Liver (tissue), 9 donors: ENCODE results near the gene SLC38A5. TPM values are rescaled to one million over a fixed set of nuclear protein-coding genes. Genes with fewer than 3 reads are reported as not detected.

ENCODE experiments used
- DNase-seq: peaks from one replicate; pipeline ENCODE4 v3.0.0-alpha.2; 2017; ENCODE audit warnings: low spot score
- H3K27ac ChIP-seq, 2 donors: one replicate each; pipeline ENCODE4 v1.7.0; 2013; ENCODE audit warnings: inconsistent platforms in 2 of 2, low read length in 2 of 2, control low read depth in 1 of 2, low read depth in 1 of 2, mild to moderate bottlenecking in 1 of 2
- H3K27me3 ChIP-seq, 4 donors: one replicate each; pipeline versions ENCODE4 v1.6.1 to v1.7.0; 2013; ENCODE audit warnings: low read length in 3 of 4, inconsistent platforms in 1 of 4, mild to moderate bottlenecking in 1 of 4, moderate library complexity in 1 of 4; ENCODE audit not compliant: control insufficient read depth in 4 of 4, insufficient read depth in 4 of 4
- H3K36me3 ChIP-seq, 4 donors: one replicate each; pipeline versions ENCODE4 v1.6.1 to v1.7.0; 2013; ENCODE audit warnings: low read length in 3 of 4, mild to moderate bottlenecking in 3 of 4, low read depth in 1 of 4, moderate library complexity in 1 of 4; ENCODE audit not compliant: control insufficient read depth in 4 of 4, insufficient read depth in 3 of 4
- H3K4me1 ChIP-seq, 4 donors: one replicate each; pipeline versions ENCODE4 v1.6.1 to v1.7.0; 2013; ENCODE audit warnings: low read length in 3 of 4, mild to moderate bottlenecking in 3 of 4, moderate library complexity in 1 of 4; ENCODE audit not compliant: control insufficient read depth in 4 of 4, insufficient read depth in 4 of 4
- H3K4me3 ChIP-seq, 3 donors: one replicate each; pipeline versions ENCODE4 v1.6.1 to v1.7.0; 2013; ENCODE audit warnings: low read length in 3 of 3, control low read depth in 1 of 3, low read depth in 1 of 3, mild to moderate bottlenecking in 1 of 3
- H3K9ac ChIP-seq, 2 donors: one replicate each; pipeline ENCODE4 v1.7.0; 2013; ENCODE audit warnings: low read length in 2 of 2, mild to moderate bottlenecking in 2 of 2, moderate library complexity in 2 of 2, control low read depth in 1 of 2, low read depth in 1 of 2
- H3K9me3 ChIP-seq, 4 donors: one replicate each; pipeline versions ENCODE4 v1.6.1 to v1.7.0; 2013; ENCODE audit warnings: low read length in 3 of 4; ENCODE audit not compliant: control insufficient read depth in 4 of 4
- ATF3 ChIP-seq: IDR thresholded peaks from 2 replicates; pipeline ENCODE4 v1.6.1; 2016; ENCODE audit warnings: antibody characterized with exemption
- CTCF ChIP-seq: fragments of 150-350 bp; IDR thresholded peaks from 2 replicates; pipeline ENCODE4 v1.5.1; 2017; ENCODE audit warnings: improper control_type of control experiment, low read depth, low read length; ENCODE audit not compliant: missing input control
- EGR1 ChIP-seq, 2 donors: IDR thresholded peaks; 2 replicates each; pipeline ENCODE4 v1.6.1; 2016 to 2018; ENCODE audit warnings: antibody characterized with exemption in 2 of 2, low read depth in 2 of 2
- FOXA1 ChIP-seq: IDR thresholded peaks from 2 replicates; pipeline ENCODE4 v1.6.1; 2016; ENCODE audit warnings: antibody characterized with exemption
- FOXA2 ChIP-seq: IDR thresholded peaks from 2 replicates; pipeline ENCODE4 v1.6.1; 2016; ENCODE audit warnings: antibody characterized with exemption
- GABPA ChIP-seq, 2 donors: IDR thresholded peaks in 1 of 2; conservative IDR thresholded peaks in 1 of 2; 2 replicates each; pipeline ENCODE4 v1.6.1; 2016; ENCODE audit warnings: antibody characterized with exemption in 2 of 2, mild to moderate bottlenecking in 1 of 2, moderate library complexity in 1 of 2
- HNF4A ChIP-seq, 2 donors: conservative IDR thresholded peaks; 2 replicates each; pipeline ENCODE4 v1.6.1; 2016; ENCODE audit warnings: antibody characterized with exemption in 2 of 2, mild to moderate bottlenecking in 2 of 2
- HNF4G ChIP-seq: IDR thresholded peaks from 2 replicates; pipeline ENCODE4 v1.6.1; 2016; ENCODE audit warnings: antibody characterized with exemption
- JUND ChIP-seq, 2 donors: IDR thresholded peaks; 2 replicates each; pipeline ENCODE4 v1.6.1; 2016; ENCODE audit warnings: antibody characterized with exemption in 2 of 2
- MAX ChIP-seq: IDR thresholded peaks from 2 replicates; pipeline ENCODE4 v1.6.1; 2016; ENCODE audit warnings: antibody characterized with exemption
- NR2F2 ChIP-seq: IDR thresholded peaks from 2 replicates; pipeline ENCODE4 v1.6.1; 2016; ENCODE audit warnings: antibody characterized with exemption
- RAD21 ChIP-seq, 2 donors: IDR thresholded peaks; 2 replicates each; pipeline ENCODE4 v1.6.1; 2016; ENCODE audit warnings: antibody characterized with exemption in 2 of 2, mild to moderate bottlenecking in 2 of 2
- REST ChIP-seq: IDR thresholded peaks from 2 replicates; pipeline ENCODE4 v1.6.1; 2016; ENCODE audit warnings: antibody characterized with exemption, mild to moderate bottlenecking
- RXRA ChIP-seq, 2 donors: IDR thresholded peaks; 2 replicates each; pipeline ENCODE4 v1.6.1; 2017 to 2018; ENCODE audit warnings: antibody characterized with exemption in 2 of 2, mild to moderate bottlenecking in 1 of 2
- TAF1 ChIP-seq: conservative IDR thresholded peaks from 2 replicates; pipeline ENCODE4 v1.6.1; 2016; ENCODE audit warnings: antibody characterized with exemption, mild to moderate bottlenecking
- YY1 ChIP-seq: IDR thresholded peaks from 2 replicates; pipeline ENCODE4 v1.6.1; 2016; ENCODE audit warnings: antibody characterized with exemption, mild to moderate bottlenecking
- ZBTB33 ChIP-seq: IDR thresholded peaks from 2 replicates; pipeline ENCODE4 v1.6.1; 2016; ENCODE audit warnings: antibody characterized with exemption
- WGBS: extraction: QIAGEN DNeasy Blood & Tissue Kit; methylation state at CpG from one replicate; pipeline ENCODE4 v1.1.7; 2013; 5-methylcytosine and 5-hydroxymethylcytosine counted together
- polyA plus RNA-seq, 2 donors: library from polyadenylated mRNA; stranded (reverse) in 1 of 2; unstranded in 1 of 2; fragments of 200-250 nt in 1 of 2; fragments of >200 nt in 1 of 2; fragmentation: Nextera tagmentation in 1 of 2; extraction: Ambion mirVana in 1 of 2; gene quantifications; one replicate each; pipeline versions ENCODE4 v1.2.1 to v1.2.3, GENCODE V29; 2013 to 2015
- total RNA-seq, 2 donors: library from RNA; depleted of rRNA; stranded (reverse); fragments of >200 nt; gene quantifications; one replicate each; pipeline ENCODE4 v1.2.3, GENCODE V29; 2014
- donor health status: healthy.
- donor health status: healthy.
- donor health status: healthy.
- donor health status: healthy.
- donor health status: healthy.

Gene SLC38A5
- total and polyA plus RNA-seq, 4 donors: 0.25 to 81.3 (median 0.45) TPM

GRCh38 chrX:48497871-48498270 lies 27.8 kb upstream of the SLC38A5 start:
- Histone ChIP-seq H3K9me3 (no peaks in the 10 kb centered on the region), H3K4me1 (no peaks in the 10 kb centered on the region), H3K36me3 (no peaks in the 10 kb centered on the region), H3K27ac (no peak overlapping the region), H3K4me3 (no peak overlapping the region), H3K9ac (no peak overlapping the region), H3K27me3 (no peaks in the 10 kb centered on the region)
- 79% methylated on average over 5 of the region's 5 CpGs for WGBS
- DNase-seq: no peak
- TF ChIP-seq RXRA (IDR thresholded peaks at IDR 0.05) (no peak), REST (no peak), TAF1 (no peak), FOXA1 (no peak), NR2F2 (no peak), ZBTB33 (no peak), JUND (IDR thresholded peaks at IDR 0.05) (no peak), HNF4A (conservative IDR thresholded peaks at IDR 0.05) (no peak), GABPA (IDR thresholded peaks at IDR 0.05 in 1 of 2, conservative IDR thresholded peaks at IDR 0.05 in 1 of 2) (no peak), MAX (no peak), CTCF (no peak), ATF3 (no peak), EGR1 (IDR thresholded peaks at IDR 0.05; ENCODE audit: low read depth in 2 of 2) (no peak), FOXA2 (no peak), YY1 (no peak), HNF4G (no peak), RAD21 (IDR thresholded peaks at IDR 0.05) (no peak)

GRCh38 chrX:48496660-48497059 lies 26.6 kb upstream of the SLC38A5 start:
- H3K27me3 ChIP-seq: no peaks in the 10 kb centered on the region
- no peaks in the 10 kb centered on the region for H3K4me1 ChIP-seq
- H3K36me3 ChIP-seq: no peaks in the 10 kb centered on the region
- DNase-seq: no peak
- 92% methylated on average over 4 of the region's 4 CpGs for WGBS
- no peak for TF ChIP-seq MAX
- TF ChIP-seq EGR1 (IDR thresholded peaks at IDR 0.05; ENCODE audit: low read depth in 2 of 2): no peak
- no peak for TF ChIP-seq TAF1
- no peak for TF ChIP-seq FOXA2
- no peak for TF ChIP-seq HNF4A (conservative IDR thresholded peaks at IDR 0.05)
- no peak for TF ChIP-seq REST
- TF ChIP-seq RAD21 (IDR thresholded peaks at IDR 0.05): no peak
- no peak for TF ChIP-seq RXRA (IDR thresholded peaks at IDR 0.05)
- TF ChIP-seq JUND (IDR thresholded peaks at IDR 0.05): no peak
- no peak overlapping the region for H3K4me3 ChIP-seq
- no peak overlapping the region for H3K9ac ChIP-seq
- no peaks in the 10 kb centered on the region for H3K9me3 ChIP-seq
- no peak overlapping the region for H3K27ac ChIP-seq
